ENCODE data around the gene GSG1L2. TPM values are rescaled to one million over a fixed set of nuclear protein-coding genes. Genes with fewer than 3 reads are reported as not detected.

The GSG1L2 gene
- total RNA-seq, 2 experiments from 2014 or later = not detected

- Mint-ChIP-seq H3K27ac (no peak overlapping the region), H3K4me3 (no peak overlapping the region), H3K9me3 (no peaks in the 10 kb centered on the region), H3K27me3 (peaks cover 13% of the 10 kb centered on the region), H3K36me3 (no peaks in the 10 kb centered on the region), H3K4me1 (no peaks in the 10 kb centered on the region)
- DNase-seq = no peak
These were observed 15.9 kb upstream of the GSG1L2 start for GRCh38 chr17:9837551-9838471.

GRCh38 chr17:9833922-9834321, 12.0 kb upstream of the GSG1L2 start:
- Mint-ChIP-seq H3K9me3 (no peaks in the 10 kb centered on the region), H3K4me1 (no peaks in the 10 kb centered on the region)
- DNase-seq = no peak

GRCh38 chr17:9830711-9831110, 8.8 kb upstream of the GSG1L2 start:
- Mint-ChIP-seq H3K27me3 (peaks cover 15% of the 10 kb centered on the region), H3K4me1 (no peaks in the 10 kb centered on the region), H3K27ac (no peak overlapping the region), H3K4me3 (no peak overlapping the region), H3K36me3 (no peaks in the 10 kb centered on the region), H3K9me3 (no peaks in the 10 kb centered on the region)
- no peak for DNase-seq

More at GRCh38 chr17:9833922-9834321, 12.0 kb upstream of the GSG1L2 start:
- H3K36me3 Mint-ChIP-seq = no peaks in the 10 kb centered on the region
- H3K4me3 Mint-ChIP-seq = no peak overlapping the region
- no peak overlapping the region for H3K27ac Mint-ChIP-seq
- H3K27me3 Mint-ChIP-seq = peaks cover 12% of the 10 kb centered on the region

GRCh38 chr17:9829343-9829742, 7.5 kb upstream of the GSG1L2 start:
- Mint-ChIP-seq H3K27me3 (peaks cover 21% of the 10 kb centered on the region), H3K4me3 (no peak overlapping the region), H3K27ac (no peak overlapping the region), H3K36me3 (no peaks in the 10 kb centered on the region), H3K9me3 (no peaks in the 10 kb centered on the region), H3K4me1 (no peaks in the 10 kb centered on the region)
- no peak for DNase-seq

- Mint-ChIP-seq H3K4me3 (no peak overlapping the region), H3K9me3 (no peaks in the 10 kb centered on the region), H3K36me3 (no peaks in the 10 kb centered on the region), H3K27ac (no peak overlapping the region), H3K4me1 (no peaks in the 10 kb centered on the region), H3K27me3 (peaks cover 21% of the 10 kb centered on the region)
- no peak for DNase-seq
These were observed 6.7 kb upstream of the GSG1L2 start for GRCh38 chr17:9828296-9829295.

GRCh38 chr17:9825641-9826150, 3.8 kb upstream of the GSG1L2 start, which contains the start of gene GLP2R:
GLP2R (plus strand) TSS chr17:9825924; CDS start chr17:9826064, 140 bp downstream.
- Mint-ChIP-seq H3K4me1 (no peaks in the 10 kb centered on the region), H3K27me3 (peaks cover 27% of the 10 kb centered on the region)

GRCh38 chr17:9824797-9825338, 3.0 kb upstream of the GSG1L2 start:
- no peak overlapping the region for H3K27ac Mint-ChIP-seq
- peaks cover 3% of the 10 kb centered on the region for H3K36me3 Mint-ChIP-seq
- H3K4me3 Mint-ChIP-seq = no peak overlapping the region
- peaks cover 23% of the 10 kb centered on the region for H3K27me3 Mint-ChIP-seq
- DNase-seq = no peak
- peaks cover 3% of the 10 kb centered on the region for H3K9me3 Mint-ChIP-seq
- no peaks in the 10 kb centered on the region for H3K4me1 Mint-ChIP-seq

More at GRCh38 chr17:9825641-9826150, 3.8 kb upstream of the GSG1L2 start, which contains the start of gene GLP2R:
- H3K36me3 Mint-ChIP-seq = peaks cover 3% of the 10 kb centered on the region
- DNase-seq = no peak
- no peak within 1 kb of the TSS for H3K27ac Mint-ChIP-seq
- peaks cover 3% of the 10 kb centered on the region for H3K9me3 Mint-ChIP-seq
- H3K4me3 Mint-ChIP-seq = no peak within 1 kb of the TSS

GRCh38 chr17:9824094-9824493, 2.2 kb upstream of the GSG1L2 start:
- no peak for DNase-seq
- peaks cover 3% of the 10 kb centered on the region for H3K36me3 Mint-ChIP-seq
- H3K27ac Mint-ChIP-seq = no peak overlapping the region
- H3K4me3 Mint-ChIP-seq = no peak overlapping the region
- H3K9me3 Mint-ChIP-seq = peaks cover 3% of the 10 kb centered on the region
- peaks cover 20% of the 10 kb centered on the region for H3K27me3 Mint-ChIP-seq
- no peaks in the 10 kb centered on the region for H3K4me1 Mint-ChIP-seq

- Mint-ChIP-seq H3K27me3 (peaks cover 12% of the 10 kb centered on the region), H3K9me3 (peaks cover 3% of the 10 kb centered on the region), H3K27ac (no peak overlapping the region), H3K4me3 (no peak overlapping the region), H3K36me3 (peaks cover 3% of the 10 kb centered on the region), H3K4me1 (no peaks in the 10 kb centered on the region)
- no peak for DNase-seq
These were observed 1.4 kb downstream of the GSG1L2 start for GRCh38 chr17:9820448-9820847.

GRCh38 chr17:9818760-9819159, 3.1 kb downstream of the GSG1L2 start:
- H3K4me3 Mint-ChIP-seq = no peak overlapping the region
- H3K9me3 Mint-ChIP-seq = peaks cover 3% of the 10 kb centered on the region
- H3K27ac Mint-ChIP-seq = no peak overlapping the region
- peaks cover 5% of the 10 kb centered on the region for H3K27me3 Mint-ChIP-seq
- no peak for DNase-seq
- no peaks in the 10 kb centered on the region for H3K4me1 Mint-ChIP-seq
- H3K36me3 Mint-ChIP-seq = peaks cover 3% of the 10 kb centered on the region

- no peak for DNase-seq
- Mint-ChIP-seq H3K9me3 (no peaks in the 10 kb centered on the region), H3K4me3 (no peak overlapping the region), H3K36me3 (no peaks in the 10 kb centered on the region), H3K27ac (no peak overlapping the region), H3K27me3 (peaks cover 3% of the 10 kb centered on the region), H3K4me1 (no peaks in the 10 kb centered on the region)
These were observed 4.8 kb downstream of the GSG1L2 start for GRCh38 chr17:9817086-9817485.

GRCh38 chr17:9816472-9816871, 5.4 kb downstream of the GSG1L2 start:
- Mint-ChIP-seq H3K4me1 (no peaks in the 10 kb centered on the region), H3K36me3 (no peaks in the 10 kb centered on the region), H3K4me3 (no peak overlapping the region), H3K27ac (no peak overlapping the region), H3K9me3 (no peaks in the 10 kb centered on the region), H3K27me3 (peaks cover 6% of the 10 kb centered on the region)
- DNase-seq = no peak

GRCh38 chr17:9814337-9814945, 7.4 kb downstream of the GSG1L2 start:
- no peak overlapping the region for H3K27ac Mint-ChIP-seq
- DNase-seq = no peak
- H3K9me3 Mint-ChIP-seq = no peaks in the 10 kb centered on the region
- no peaks in the 10 kb centered on the region for H3K36me3 Mint-ChIP-seq
- no peaks in the 10 kb centered on the region for H3K4me1 Mint-ChIP-seq
- no peak overlapping the region for H3K4me3 Mint-ChIP-seq
- peaks cover 6% of the 10 kb centered on the region for H3K27me3 Mint-ChIP-seq

GRCh38 chr17:9813166-9813565, 8.7 kb downstream of the GSG1L2 start:
- Mint-ChIP-seq H3K4me3 (no peak overlapping the region), H3K9me3 (no peaks in the 10 kb centered on the region), H3K36me3 (no peaks in the 10 kb centered on the region), H3K27ac (no peak overlapping the region), H3K27me3 (peaks cover 6% of the 10 kb centered on the region), H3K4me1 (no peaks in the 10 kb centered on the region)
- no peak for DNase-seq
